Limb (tissue), 2 donors: ENCODE measurements around the gene MTCL1.
A peak's percentile ranks its signal among the peaks of the same experiment; 100 is the strongest.

ENCODE experiments used
- DNase-seq, 2 donors: peaks; one replicate each; pipeline ENCODE4 v3.0.0-alpha.2; 2016; ENCODE audit errors: extremely low spot score in 2 of 2

The MTCL1 gene

GRCh38 chr18:8688216-8688800 is 17.0 kb upstream of the MTCL1 start:
- no peak for DNase-seq

DNA sequence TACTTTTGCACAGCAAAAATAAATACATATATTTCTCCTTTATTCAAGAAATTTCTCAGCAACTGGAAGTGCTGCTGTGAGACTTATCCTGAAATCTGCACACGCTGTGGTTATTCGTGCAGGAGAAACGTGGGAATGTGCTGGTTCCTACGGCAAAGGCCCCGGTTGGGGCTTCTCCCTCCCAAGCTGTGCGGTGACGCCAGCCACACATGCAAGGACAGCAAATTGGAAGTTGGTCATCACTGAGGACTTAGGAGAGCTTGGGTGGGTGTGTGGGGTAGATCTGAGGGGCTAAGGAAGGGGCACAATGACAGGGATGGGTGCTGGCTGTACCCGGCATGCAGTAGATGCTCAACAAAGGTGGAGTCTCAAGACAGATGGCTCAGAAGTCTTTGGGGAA is 16.5 kb upstream of the MTCL1 start:
- DNase-seq: no peak

GRCh38 chr18:8689517-8689916 is 15.8 kb upstream of the MTCL1 start:
- DNase-seq: no peak

DNA sequence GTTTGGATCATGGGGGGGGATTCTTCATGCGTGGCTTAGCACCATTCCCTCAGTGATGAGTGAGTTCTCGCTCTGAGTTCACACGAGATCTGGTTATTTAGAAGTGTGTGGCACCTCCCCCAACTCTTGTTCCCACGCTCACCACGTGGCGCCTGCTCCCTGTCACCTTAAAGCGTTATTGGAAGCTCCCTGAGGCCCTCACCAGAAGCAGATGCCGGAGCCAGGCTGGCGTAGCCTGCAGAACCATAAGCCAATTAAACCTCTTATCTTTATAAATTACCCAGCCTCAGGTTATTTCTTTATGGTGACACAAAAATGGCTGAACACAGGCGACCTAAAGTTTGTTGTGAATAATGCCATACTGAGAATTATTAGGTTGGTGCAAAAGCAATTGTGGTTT is 10.5 kb upstream of the MTCL1 start:
- DNase-seq: no peak

GRCh38 chr18:8695932-8696517 is 9.3 kb upstream of the MTCL1 start:
- no peak for DNase-seq

DNA sequence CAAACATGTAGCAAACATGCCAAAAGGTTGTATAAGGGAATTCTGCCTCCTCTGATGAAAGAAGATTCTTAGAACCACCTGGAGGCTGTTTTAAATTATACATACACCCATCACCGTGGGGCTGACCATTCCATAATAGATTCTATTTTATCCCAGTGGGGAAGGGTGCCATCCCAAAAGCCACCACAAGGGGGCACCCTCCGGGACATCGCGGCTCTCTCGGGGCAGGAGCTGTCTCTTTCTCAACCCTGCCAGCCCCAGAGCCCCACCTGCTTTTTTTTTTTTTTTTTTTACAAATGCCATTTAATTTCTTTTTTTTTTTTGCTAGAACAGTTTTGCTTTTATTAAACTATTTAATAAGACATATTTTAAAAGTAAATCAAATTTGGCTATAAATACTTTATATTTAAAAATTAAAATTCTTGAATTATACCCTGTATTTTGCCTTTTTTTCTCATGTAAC is 8.6 kb upstream of the MTCL1 start:
- peak; percentile 41 to 85 for DNase-seq

DNA sequence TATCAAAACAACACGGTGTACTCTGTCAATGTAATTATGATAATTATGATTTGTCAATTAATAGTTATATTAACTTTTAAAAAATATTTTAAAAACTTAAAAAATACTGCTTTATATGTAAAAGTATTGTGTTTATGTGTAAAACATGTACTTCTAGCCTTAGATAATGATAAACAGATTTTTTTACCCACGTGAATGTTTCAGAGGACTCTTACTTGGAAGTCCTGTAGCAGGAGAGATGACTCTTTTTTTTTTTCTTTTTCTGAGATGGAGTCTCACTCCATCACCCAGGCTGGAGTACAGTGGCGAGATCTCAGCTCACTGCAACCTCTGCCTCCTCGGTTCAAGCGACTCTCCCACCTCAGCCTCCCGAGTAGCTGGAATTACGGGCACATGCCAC is 6.2 kb upstream of the MTCL1 start:
- DNase-seq: no peak

- DNase-seq: no peak
Observed at GRCh38 chr18:8699948-8700347, 5.4 kb upstream of the MTCL1 start.

DNA sequence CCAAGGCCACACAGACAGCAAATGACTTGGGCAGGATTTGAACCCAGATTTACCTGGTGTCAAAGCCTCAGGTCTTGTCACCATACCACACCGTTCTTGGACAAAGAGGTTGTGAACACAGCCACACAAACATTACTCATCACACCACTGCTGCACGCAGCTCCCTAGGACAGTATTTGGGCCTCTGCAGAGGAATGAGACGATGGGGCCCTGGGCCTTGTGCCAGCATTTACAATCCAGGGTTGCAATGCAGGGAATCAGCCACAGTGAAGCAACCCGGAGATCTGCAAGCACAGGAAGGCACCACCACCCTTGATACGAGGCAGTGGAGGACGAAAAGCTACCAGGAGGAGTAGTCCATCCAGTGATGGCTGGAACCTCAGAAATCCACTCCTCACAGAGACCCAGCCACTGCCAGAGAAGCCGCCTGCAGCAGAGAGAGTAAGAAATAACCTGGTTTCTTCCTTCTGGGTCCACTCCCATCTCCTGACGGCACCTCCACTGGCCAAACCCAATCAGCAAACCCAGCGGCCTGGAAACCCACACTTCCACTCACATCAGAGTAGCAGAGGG is 3.7 kb upstream of the MTCL1 start:
- DNase-seq: no peak

GRCh38 chr18:8702668-8703067 is 2.7 kb upstream of the MTCL1 start:
- no peak for DNase-seq

DNA sequence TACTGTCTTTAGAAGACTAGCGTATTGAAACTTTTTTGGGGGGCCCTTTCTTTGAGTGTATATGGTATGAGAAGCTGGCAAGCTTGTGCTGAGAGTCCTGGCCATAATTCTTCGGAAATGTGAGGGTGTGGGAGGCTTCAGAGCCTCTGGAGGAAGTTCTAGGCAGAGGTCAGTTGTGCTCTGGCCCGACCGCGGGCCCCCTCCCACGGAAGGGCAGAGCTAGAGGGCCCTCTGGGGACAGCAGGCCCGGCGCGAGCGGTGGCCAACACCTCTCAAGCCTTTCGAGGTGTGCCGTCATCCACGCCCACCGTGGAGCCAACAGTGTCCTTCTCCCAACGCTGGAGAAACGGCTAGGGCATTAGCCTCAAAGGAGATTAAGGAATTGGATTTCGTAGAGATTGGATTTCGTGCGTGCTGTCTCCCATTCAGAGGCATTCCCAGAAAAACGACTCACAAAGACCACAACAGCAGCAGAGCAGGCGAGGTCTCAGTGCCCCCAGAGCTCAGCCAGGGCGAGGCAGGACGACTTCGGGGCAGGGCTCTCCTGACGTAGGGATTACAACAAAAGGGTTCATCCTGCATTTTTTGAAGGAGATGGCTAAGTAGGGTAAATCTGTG is 2.2 kb upstream of the MTCL1 start:
- DNase-seq: no peak

GRCh38 chr18:8703781-8704301 is 1.5 kb upstream of the MTCL1 start:
- no peak for DNase-seq

DNA sequence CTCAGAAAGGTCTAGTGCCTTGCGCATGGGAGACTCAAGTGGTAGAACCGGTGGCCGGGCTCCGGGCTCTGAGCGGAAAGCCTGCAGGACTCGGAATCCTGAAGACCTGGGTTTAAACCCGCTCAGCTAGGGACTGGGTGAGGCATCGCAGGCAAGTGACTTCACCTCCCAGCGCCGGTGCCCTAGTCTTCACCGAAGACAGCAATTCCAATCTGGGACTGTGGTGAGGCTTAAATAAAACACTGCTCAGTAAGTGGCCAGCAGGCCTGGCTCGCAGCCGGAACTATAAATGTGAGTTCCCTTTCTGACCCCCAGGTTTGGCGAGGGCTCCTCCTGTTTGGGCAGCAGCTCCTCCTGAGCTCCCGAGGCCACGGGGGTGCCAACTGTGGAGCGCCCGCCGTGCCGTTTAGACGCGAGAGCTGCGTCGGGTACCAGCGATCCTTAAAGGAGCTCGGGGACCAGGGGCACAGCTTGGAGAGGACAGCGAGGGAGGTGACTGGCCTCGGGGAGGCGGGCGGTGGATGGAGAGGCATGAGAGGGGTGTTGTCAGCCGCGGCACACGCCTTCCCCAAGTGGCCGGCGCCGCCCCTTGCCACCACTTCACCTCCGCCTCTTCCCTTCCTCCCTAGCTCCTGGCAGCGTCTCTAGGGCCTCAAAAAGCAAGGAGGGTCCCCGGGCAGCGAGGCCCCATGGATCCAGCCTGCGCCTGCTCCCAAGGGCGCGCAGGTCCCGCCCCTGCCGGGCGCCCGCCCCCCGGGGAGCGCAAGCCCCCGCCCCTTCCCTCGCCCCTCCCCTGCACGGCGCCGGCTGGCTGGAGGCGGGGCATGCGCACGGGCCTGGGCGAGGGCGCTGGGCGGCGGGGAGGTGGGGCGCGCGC is 757 bp upstream of the MTCL1 start:
- DNase-seq: peak; percentile 77 to 93

DNA sequence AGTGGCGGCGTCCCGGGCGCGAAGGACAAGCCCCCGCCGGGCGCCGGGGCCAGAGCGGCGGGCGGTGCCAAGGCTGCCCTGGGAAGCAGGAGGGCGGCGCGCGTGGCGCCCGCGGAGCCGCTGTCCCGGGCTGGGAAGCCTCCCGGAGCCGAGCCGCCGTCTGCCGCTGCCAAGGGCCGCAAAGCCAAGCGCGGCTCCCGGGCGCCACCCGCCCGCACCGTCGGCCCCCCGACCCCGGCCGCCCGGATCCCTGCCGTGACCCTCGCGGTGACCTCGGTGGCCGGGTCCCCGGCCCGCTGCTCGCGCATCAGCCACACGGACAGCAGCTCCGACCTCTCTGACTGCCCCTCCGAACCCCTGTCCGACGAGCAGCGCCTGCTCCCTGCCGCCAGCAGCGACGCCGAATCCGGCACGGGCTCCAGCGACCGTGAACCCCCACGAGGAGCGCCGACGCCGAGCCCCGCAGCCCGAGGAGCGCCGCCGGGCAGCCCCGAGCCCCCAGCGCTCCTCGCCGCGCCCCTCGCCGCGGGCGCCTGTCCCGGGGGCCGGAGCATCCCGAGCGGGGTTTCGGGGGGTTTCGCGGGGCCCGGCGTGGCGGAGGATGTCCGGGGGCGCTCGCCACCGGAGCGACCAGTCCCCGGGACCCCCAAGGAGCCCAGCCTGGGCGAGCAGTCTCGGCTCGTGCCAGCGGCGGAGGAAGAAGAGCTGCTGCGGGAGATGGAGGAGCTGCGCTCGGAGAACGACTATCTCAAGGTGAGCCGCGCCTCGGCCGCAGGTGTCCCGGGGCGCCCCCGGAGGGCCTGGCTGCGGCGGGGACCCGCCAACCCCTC is 820 bp downstream of the MTCL1 start:
- peak in 1 of 2 donors; percentile 62 for DNase-seq

GRCh38 chr18:8706791-8707555 is 1.6 kb downstream of the MTCL1 start:
- peak; percentile 29 to 67 for DNase-seq

DNA sequence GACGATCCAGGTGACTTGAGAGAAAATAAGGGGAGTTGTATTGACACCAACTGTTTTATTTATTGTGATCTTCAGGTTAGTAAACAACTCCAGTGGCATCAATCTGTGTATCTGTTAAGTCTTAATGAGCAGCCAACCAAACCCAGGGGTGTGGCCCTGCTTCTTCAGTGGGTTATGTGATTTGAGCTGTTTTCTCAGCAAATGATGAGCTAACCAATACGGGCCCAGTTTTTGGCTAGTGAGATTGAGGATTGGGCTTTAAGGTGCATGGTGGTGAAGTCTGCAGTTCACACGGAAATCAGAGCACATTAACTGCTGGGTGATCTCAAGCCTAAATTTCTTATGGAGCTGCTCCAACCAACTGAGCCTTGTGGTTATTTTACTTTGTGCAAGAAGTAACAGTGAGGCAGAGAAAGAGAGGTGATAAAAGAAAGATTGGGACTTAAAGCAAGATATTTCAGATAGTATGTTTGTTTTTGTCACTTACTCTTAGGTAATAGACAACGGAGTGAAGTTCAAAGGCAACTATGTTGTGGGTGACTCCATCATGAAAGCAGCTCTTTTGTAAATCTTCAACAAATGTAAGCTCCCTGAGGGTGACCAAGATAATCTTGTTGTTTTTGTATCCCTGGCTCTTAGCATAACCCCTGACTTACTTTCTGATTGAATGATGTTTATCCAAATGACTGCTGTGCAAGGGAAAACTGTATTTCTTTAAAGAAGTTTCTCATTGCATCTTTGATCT is 2.4 kb downstream of the MTCL1 start:
- no peak for DNase-seq

- DNase-seq: no peak
Observed at GRCh38 chr18:8708670-8709069, 3.3 kb downstream of the MTCL1 start.

- no peak for DNase-seq
Observed at GRCh38 chr18:8709248-8710059, 4.1 kb downstream of the MTCL1 start.
